HepG2 (cell line): Measurements from ENCODE around the gene TBXA2R. TPM values are rescaled to one million over a fixed set of nuclear protein-coding genes. Genes with fewer than 3 reads are reported as not detected.

Experiments used
- CBFB ChIP-seq: sonication (generic); formaldehyde crosslinking; IDR thresholded peaks from 2 replicates; pipeline ENCODE4 v1.4.0; 2020; ENCODE audit warnings: missing genetic modification reagents
- CHD4 ChIP-seq: fragments of 200-600 bp; sonication (generic); IDR thresholded peaks from 2 replicates; pipeline ENCODE4 v1.7.0; 2017; ENCODE audit warnings: mild to moderate bottlenecking, low read length, borderline replicate concordance
- EHMT2 ChIP-seq: fragments of 200-600 bp; sonication (generic); IDR thresholded peaks from 2 replicates; pipeline ENCODE4 v1.7.0; 2017; ENCODE audit warnings: antibody characterized with exemption, low read depth, low read length, borderline replicate concordance
- ETV5 ChIP-seq: IDR thresholded peaks from 2 replicates; pipeline ENCODE4 v1.6.1; 2018; ENCODE audit warnings: missing biosample characterization, missing genetic modification reagents, inconsistent platforms, borderline replicate concordance
- FOXK1 ChIP-seq: sonication (generic); formaldehyde crosslinking; IDR thresholded peaks from 2 replicates; pipeline ENCODE4 v1.4.0; 2020; ENCODE audit warnings: low read depth, missing genetic modification reagents, borderline replicate concordance
- HNRNPK ChIP-seq: fragments of 200-400 bp; formaldehyde crosslinking; IDR thresholded peaks from 2 replicates; pipeline ENCODE4 v1.6.1; 2018; ENCODE audit warnings: low read length, low read depth, moderate library complexity, mild to moderate bottlenecking; ENCODE audit not compliant: poor library complexity, severe bottlenecking
- KLF16 ChIP-seq, 2 experiments: sonication (generic) in 1 of 2; formaldehyde crosslinking in 1 of 2; IDR thresholded peaks; 2 replicates each; pipeline versions ENCODE4 v1.6.1 to v1.8.0; 2016 to 2023; ENCODE audit warnings: missing genetic modification reagents in 2 of 2, missing compliant biosample characterization in 1 of 2
- KMT2B ChIP-seq: IDR thresholded peaks from 2 replicates; pipeline ENCODE4 v1.6.1; 2016; ENCODE audit warnings: missing genetic modification reagents, missing compliant biosample characterization
- MIXL1 ChIP-seq: IDR thresholded peaks from 2 replicates; pipeline ENCODE4 v1.6.1; 2016
- NAIF1 ChIP-seq: sonication (generic); formaldehyde crosslinking; IDR thresholded peaks from 2 replicates; pipeline ENCODE4 v1.5.0; 2020; ENCODE audit warnings: mild to moderate bottlenecking, missing genetic modification reagents, borderline replicate concordance
- NFATC3 ChIP-seq: sonication (generic); formaldehyde crosslinking; IDR thresholded peaks from 2 replicates; pipeline ENCODE4 v1.5.1; 2020; ENCODE audit warnings: mild to moderate bottlenecking, missing genetic modification reagents
- PHF20 ChIP-seq: sonication (generic); formaldehyde crosslinking; IDR thresholded peaks from 2 replicates; pipeline ENCODE4 v1.5.0; 2020; ENCODE audit warnings: mild to moderate bottlenecking, missing genetic modification reagents
- PRPF4 ChIP-seq: fragments of 200-400 bp; formaldehyde crosslinking; IDR thresholded peaks from 2 replicates; pipeline ENCODE4 v1.6.1; 2016; ENCODE audit warnings: low read length, low read depth; ENCODE audit not compliant: poor library complexity, severe bottlenecking
- SNAPC4 ChIP-seq: sonication (generic); formaldehyde crosslinking; IDR thresholded peaks from 2 replicates; pipeline ENCODE4 v1.4.0; 2020; ENCODE audit warnings: mild to moderate bottlenecking, missing genetic modification reagents
- SNRNP70 ChIP-seq: fragments of 200-400 bp; formaldehyde crosslinking; IDR thresholded peaks from 2 replicates; pipeline ENCODE4 v1.6.1; 2017; ENCODE audit warnings: mild to moderate bottlenecking, low read depth, low read length, moderate library complexity
- SOX5 ChIP-seq: IDR thresholded peaks from 2 replicates; pipeline ENCODE4 v1.6.1; 2016; ENCODE audit warnings: borderline replicate concordance
- YEATS2 ChIP-seq: sonication (generic); formaldehyde crosslinking; IDR thresholded peaks from 2 replicates; pipeline ENCODE4 v1.4.0; 2020; ENCODE audit warnings: missing genetic modification reagents, borderline replicate concordance
- ZBTB7B ChIP-seq: sonication (generic); formaldehyde crosslinking; IDR thresholded peaks from 2 replicates; pipeline ENCODE4 v1.4.0; 2020; ENCODE audit warnings: missing genetic modification reagents
- ZNF124 ChIP-seq: sonication (generic); formaldehyde crosslinking; IDR thresholded peaks from 2 replicates; pipeline ENCODE4 v1.4.0; 2020; ENCODE audit warnings: missing genetic modification reagents
- ZNF20 ChIP-seq: sonication (generic); formaldehyde crosslinking; IDR thresholded peaks from 2 replicates; pipeline ENCODE4 v1.4.0; 2020; ENCODE audit warnings: mild to moderate bottlenecking, moderate library complexity, missing genetic modification reagents
- ZNF253 ChIP-seq: sonication (generic); formaldehyde crosslinking; IDR thresholded peaks from 2 replicates; pipeline ENCODE4 v1.8.0; 2022; ENCODE audit warnings: mild to moderate bottlenecking, missing genetic modification reagents, borderline replicate concordance
- ZNF484 ChIP-seq: sonication (generic); formaldehyde crosslinking; IDR thresholded peaks from 2 replicates; pipeline ENCODE4 v1.5.1; 2020; ENCODE audit warnings: mild to moderate bottlenecking, low read depth, missing genetic modification reagents, borderline replicate concordance
- ZNF563 ChIP-seq: sonication (generic); formaldehyde crosslinking; IDR thresholded peaks from 2 replicates; pipeline ENCODE4 v1.8.0; 2022; ENCODE audit warnings: mild to moderate bottlenecking, moderate library complexity, missing genetic modification reagents
- ZNF891 ChIP-seq: sonication (generic); formaldehyde crosslinking; IDR thresholded peaks from 2 replicates; pipeline ENCODE4 v1.5.0; 2020; ENCODE audit warnings: mild to moderate bottlenecking, missing genetic modification reagents
- polyA plus RNA-seq, 8 experiments: library from polyadenylated mRNA; depleted of rRNA in 3 of 8; stranded (reverse) in 7 of 8; unstranded in 1 of 8; fragments of >200 nt; fragmentation: Illumina TruSeq in 4 of 8; extraction: Trizol in 4 of 8; gene quantifications; 2 replicates each; pipeline versions ENCODE4 v1.2.1 to v1.2.3, GENCODE V29; 2011 to 2016; ENCODE audit warnings: low read depth in 4 of 8, missing spikeins in 1 of 8, mixed read lengths in 1 of 8; ENCODE audit not compliant: insufficient read depth in 1 of 8
- total RNA-seq, 5 experiments: library from RNA; depleted of rRNA; stranded (reverse); fragments of >200 nt; fragmentation: Illumina TruSeq; extraction: Trizol; gene quantifications; 2 replicates each; pipeline ENCODE4 v1.2.3, GENCODE V29; 2016; ENCODE audit warnings: low read depth in 1 of 5
- TF ChIP-seq, protein P1 (sequence below): sonication (generic); formaldehyde crosslinking; IDR thresholded peaks from 2 replicates; pipeline ENCODE4 v1.5.0; 2020; ENCODE audit warnings: missing genetic modification reagents

TBXA2R gene
- total and polyA plus RNA-seq, 2 of the 13 experiments (the other 11 are each of a cell fraction or from before 2014, with no cell fraction given) = 0.09 TPM; not detected in 1

DNA sequence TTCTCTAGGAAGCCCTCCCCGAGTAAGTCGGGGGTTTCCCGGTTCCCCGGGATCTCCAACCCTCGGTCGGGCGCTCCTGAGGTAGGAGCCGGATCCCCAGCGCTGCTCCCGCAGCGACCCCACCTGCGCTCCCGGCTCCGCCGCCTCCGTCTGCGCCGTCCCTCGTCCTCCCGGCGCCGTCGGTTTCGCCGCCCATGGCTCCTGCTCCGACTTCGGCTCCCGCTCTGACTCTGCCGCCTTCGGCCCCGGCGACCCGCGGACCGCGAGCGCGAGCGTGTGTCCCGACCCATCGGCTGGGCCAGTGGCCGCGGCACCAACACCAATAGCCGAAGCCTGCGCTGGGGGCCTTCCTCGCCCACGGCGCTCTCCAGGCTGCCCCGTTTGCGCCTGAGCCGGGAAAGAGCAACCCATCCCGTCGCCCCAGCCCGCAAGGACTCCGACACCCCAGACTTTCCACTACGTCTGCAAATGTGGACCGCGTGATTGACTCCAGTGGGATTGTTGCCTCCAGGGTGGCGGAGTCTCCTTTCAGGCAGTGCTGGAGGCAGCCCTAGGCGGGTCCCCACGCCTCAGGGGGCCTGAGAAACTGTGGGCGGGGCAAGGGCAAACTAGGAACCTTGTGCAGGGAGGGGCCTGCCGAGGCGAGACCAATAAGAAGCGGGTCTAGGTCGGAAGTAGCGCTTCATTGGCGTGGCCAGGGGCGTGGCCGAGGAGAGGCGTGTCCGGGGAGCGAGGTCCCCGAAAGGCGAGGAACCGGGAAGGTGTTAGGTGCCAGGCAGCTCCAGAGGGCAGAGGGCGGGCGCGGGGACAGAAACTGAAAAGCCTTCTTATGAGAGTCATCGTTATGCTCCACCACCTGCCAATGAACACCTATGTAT, 20.0 kb upstream of the TBXA2R start, which contains the start of gene CACTIN (continued):
- no peak for TF ChIP-seq EHMT2
- no peak for TF ChIP-seq PRPF4
- no peak for TF ChIP-seq ZNF484 (CRISPR knock-in tag)
- no peak for TF ChIP-seq NFATC3 (CRISPR knock-in tag)
- peak; percentile 99 for TF ChIP-seq PHF20 (CRISPR knock-in tag)
- no peak for TF ChIP-seq SNAPC4 (CRISPR knock-in tag)
- peak; percentile 75 for TF ChIP-seq KMT2B (CRISPR knock-in tag)
- no peak for TF ChIP-seq ZNF20 (CRISPR knock-in tag)
- TF ChIP-seq ZNF253 (CRISPR knock-in tag) = peak; percentile 28; the same call in 1 of the 2 replicates
- peak; percentile 76; the same call in 1 of the 2 replicates for TF ChIP-seq ZNF124 (CRISPR knock-in tag)
- peak; percentile 89 for TF ChIP-seq CBFB (CRISPR knock-in tag)
- TF ChIP-seq HNRNPK = no peak
- peak in 1 of 2 experiments; percentile 95; a peak in 2 of 4 replicates for TF ChIP-seq KLF16 (CRISPR knock-in tag; IDR thresholded peaks at IDR 0.05)
- no peak; the same call in 1 of the 2 replicates for TF ChIP-seq ZNF891 (CRISPR knock-in tag)
- 0 out of 2 replicates have a peak, but pooled peaks have one; percentile 82 for TF ChIP-seq ZNF563 (CRISPR knock-in tag)
- TF ChIP-seq ZBTB7B = peak; percentile 47; the same call in 1 of the 2 replicates
- no peak for TF ChIP-seq CHD4
- peak; percentile 45 for TF ChIP-seq SOX5
- TF ChIP-seq NAIF1 (CRISPR knock-in tag) = no peak
- peak; percentile 99 for TF ChIP-seq YEATS2 (CRISPR knock-in tag)
- TF ChIP-seq SNRNP70 = no peak
- 0 out of 2 replicates have a peak, but pooled peaks have one; percentile 29 for TF ChIP-seq MIXL1 (CRISPR knock-in tag)
- TF ChIP-seq, protein P1, sequence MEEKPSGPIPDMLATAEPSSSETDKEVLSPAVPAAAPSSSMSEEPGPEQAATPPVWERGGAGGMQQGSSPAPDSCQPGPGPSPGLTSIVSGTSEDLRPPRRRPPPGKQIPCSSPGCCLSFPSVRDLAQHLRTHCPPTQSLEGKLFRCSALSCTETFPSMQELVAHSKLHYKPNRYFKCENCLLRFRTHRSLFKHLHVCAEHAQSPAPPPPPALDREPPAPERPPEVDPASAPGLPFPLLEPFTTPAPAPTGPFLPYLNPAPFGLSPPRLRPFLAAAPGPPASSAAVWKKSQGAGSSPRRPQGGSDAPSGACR (CRISPR knock-in tag) = peak; percentile 60; the same call in 1 of the 2 replicates
- TF ChIP-seq ETV5 (CRISPR knock-in tag) = no peak; the same call in 1 of the 2 replicates
- peak; percentile 94 for TF ChIP-seq FOXK1 (CRISPR knock-in tag)
